Prostate gland (tissue), 2 donors: ENCODE data around the gene BPIFB2. TPM values are rescaled to one million over a fixed set of nuclear protein-coding genes. Genes with fewer than 3 reads are reported as not detected.

Source experiments
- DNase-seq: peaks from one replicate; pipeline ENCODE4 v3.0.0-alpha.2; 2019; ENCODE audit warnings: low spot score
- H3K27ac ChIP-seq, 2 donors: fragments of 200-600 bp; sonication (generic); 2 replicates each; pipeline ENCODE4 v1.5.1; 2017 to 2019
- H3K27me3 ChIP-seq: fragments of 200-600 bp; sonication (generic); replicated peaks from 2 replicates; pipeline ENCODE4 v1.5.1; 2019; ENCODE audit not compliant: insufficient read depth
- H3K36me3 ChIP-seq, 2 donors: fragments of 200-600 bp; sonication (generic); 1 replicate in 1 of 2; 2 replicates in 1 of 2; pipeline versions ENCODE4 v1.5.1 to v1.8.1; 2017 to 2019
- H3K4me1 ChIP-seq: fragments of 200-600 bp; sonication (generic); replicated peaks from 2 replicates; pipeline ENCODE4 v1.5.1; 2019
- H3K4me3 ChIP-seq, 2 donors: fragments of 200-600 bp; sonication (generic); 2 replicates each; pipeline ENCODE4 v1.5.1; 2017 to 2019
- H3K9me3 ChIP-seq: fragments of 200-600 bp; sonication (generic); 2 replicates; pipeline ENCODE4 v1.5.1; 2017
- POLR2A ChIP-seq: fragments of 450-650 bp; IDR thresholded peaks from one replicate; pipeline ENCODE4 v1.6.1; 2016; ENCODE audit warnings: antibody characterized with exemption, mild to moderate bottlenecking
- POLR2AphosphoS5 ChIP-seq: sonication (generic); formaldehyde crosslinking; IDR thresholded peaks from one replicate; pipeline ENCODE4 v1.6.1; 2017; ENCODE audit warnings: antibody characterized with exemption
- WGBS: methylation state at CpG from one replicate; pipeline ENCODE4 v1.1.5; 2018; 5-methylcytosine and 5-hydroxymethylcytosine counted together
- intact Hi-C: fragments of 100-400 bp; cut with DNase I; formaldehyde crosslinking; loops from one replicate; pipeline ENCODE4 v1.14.2; 2022
- total RNA-seq, 2 donors: library from RNA; depleted of rRNA; stranded (reverse); fragments of >200 nt; gene quantifications; one replicate each; pipeline ENCODE4 v1.1.0, GENCODE V29; 2016
- TF ChIP-seq, protein P1 (sequence below), 4 experiments: fragments of 200-600 bp in 2 of 4; fragments of 450-650 bp in 2 of 4; sonication (generic) in 2 of 4; IDR thresholded peaks; 1 replicate in 3 of 4; 2 replicates in 1 of 4; pipeline ENCODE4 v1.5.1; 2016 to 2019; ENCODE audit warnings: antibody characterized with exemption in 4 of 4, mild to moderate bottlenecking in 2 of 4, moderate library complexity in 2 of 4

BPIFB2 gene
- total RNA-seq, 2 donors from 2014 or later: 5.1 TPM; not detected in 1

DNA sequence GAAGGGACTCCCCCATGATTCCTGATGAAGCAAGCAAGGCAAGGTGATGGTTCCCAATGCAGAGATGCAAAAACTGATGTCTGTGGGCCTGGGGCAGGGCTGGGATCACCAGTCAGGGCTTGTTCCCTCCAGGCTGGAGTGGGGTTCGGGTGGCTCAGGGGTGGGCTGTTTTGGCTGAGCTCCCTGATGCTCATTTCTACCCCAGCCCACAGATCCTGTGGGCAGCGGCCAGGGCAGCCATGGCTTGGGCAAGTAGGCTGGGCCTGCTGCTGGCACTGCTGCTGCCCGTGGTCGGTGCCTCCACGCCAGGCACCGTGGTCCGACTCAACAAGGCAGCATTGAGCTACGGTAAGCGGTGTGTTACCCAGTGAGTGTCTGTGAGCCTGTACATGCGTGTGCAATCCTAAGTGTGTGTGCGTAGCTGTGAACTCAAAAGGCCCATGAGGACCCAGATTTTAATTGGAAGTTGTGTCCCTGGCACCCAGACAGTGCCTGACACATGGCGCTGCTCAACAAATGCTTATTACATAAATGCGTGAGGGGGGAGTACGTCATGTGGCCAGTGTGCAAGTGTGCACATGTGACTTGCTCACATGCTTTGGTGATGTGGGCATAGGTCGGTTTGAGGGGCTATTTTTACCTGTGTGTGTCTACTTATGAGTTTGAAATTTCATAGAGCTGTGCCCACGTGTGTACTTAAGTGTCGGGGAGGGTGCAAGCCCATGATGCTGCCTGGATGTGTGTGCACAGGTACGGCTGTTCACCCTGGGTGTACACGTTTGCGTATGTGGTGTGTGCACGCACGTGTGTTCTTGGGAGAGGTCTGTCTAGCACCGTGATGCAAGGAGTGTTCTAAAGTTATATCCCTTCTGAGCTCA lies 1.1 kb downstream of the BPIFB2 start:
- no peak for DNase-seq
- Histone ChIP-seq H3K27ac (no peak overlapping the region), H3K4me3 (no peak overlapping the region), H3K4me1 (peaks cover 4% of the 10 kb centered on the region), H3K9me3 (no peaks in the 10 kb centered on the region), H3K27me3 (no peaks in the 10 kb centered on the region), H3K36me3 (no peaks in the 10 kb centered on the region)
- TF ChIP-seq, protein P1, sequence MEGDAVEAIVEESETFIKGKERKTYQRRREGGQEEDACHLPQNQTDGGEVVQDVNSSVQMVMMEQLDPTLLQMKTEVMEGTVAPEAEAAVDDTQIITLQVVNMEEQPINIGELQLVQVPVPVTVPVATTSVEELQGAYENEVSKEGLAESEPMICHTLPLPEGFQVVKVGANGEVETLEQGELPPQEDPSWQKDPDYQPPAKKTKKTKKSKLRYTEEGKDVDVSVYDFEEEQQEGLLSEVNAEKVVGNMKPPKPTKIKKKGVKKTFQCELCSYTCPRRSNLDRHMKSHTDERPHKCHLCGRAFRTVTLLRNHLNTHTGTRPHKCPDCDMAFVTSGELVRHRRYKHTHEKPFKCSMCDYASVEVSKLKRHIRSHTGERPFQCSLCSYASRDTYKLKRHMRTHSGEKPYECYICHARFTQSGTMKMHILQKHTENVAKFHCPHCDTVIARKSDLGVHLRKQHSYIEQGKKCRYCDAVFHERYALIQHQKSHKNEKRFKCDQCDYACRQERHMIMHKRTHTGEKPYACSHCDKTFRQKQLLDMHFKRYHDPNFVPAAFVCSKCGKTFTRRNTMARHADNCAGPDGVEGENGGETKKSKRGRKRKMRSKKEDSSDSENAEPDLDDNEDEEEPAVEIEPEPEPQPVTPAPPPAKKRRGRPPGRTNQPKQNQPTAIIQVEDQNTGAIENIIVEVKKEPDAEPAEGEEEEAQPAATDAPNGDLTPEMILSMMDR (IDR thresholded peaks at IDR 0.05): no peak
- TF ChIP-seq POLR2A (no peak), POLR2AphosphoS5 (no peak)
- intact Hi-C loops: no loop called here
- 86% methylated on average over 23 of the region's 23 CpGs for WGBS

DNA sequence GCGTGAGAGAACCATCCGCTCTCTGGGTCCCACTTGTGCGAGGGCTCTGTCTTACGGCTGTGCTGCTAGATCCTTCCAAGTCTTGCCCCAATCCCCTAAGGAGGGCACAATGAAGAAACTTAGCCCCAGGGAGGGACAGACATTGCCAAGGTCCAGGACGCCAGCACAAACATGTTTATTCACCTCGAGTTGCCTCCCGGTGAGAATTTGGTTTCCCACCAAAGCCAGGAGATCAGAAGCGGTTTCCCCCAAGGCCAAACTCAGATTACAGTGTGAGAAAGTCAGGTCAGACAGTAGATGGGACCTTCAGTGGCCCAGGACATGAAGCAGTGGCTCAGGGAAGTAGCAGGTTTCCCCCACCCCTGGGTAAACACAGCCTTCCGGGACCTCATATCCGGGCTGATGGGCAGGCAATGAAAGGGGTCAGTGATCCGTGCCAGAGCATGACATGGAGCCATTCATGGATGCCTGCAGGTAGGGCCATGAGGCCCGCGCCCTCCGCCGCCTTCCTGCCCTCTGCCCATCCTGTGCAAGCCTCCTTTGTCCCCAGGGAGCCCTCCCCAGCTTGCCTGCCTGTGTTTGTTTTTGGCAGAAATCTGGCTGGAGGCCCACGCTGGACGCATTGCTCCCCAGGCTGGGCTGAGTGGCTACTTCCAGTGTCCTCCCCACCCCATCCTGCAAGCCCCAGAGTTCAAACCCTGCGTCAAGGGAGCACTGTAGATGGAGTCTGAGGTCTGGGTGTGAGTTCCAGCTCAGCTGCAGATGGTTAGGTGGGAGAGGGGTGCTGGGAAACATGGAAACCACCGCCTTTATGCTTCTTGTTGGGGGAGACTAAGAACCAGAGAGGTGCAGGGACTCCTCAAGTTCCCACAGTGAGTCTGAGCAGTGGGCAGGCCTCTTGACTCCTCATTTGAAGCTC lies 2.0 kb downstream of the BPIFB2 start:
- intact Hi-C loops: no loop called here
- DNase-seq: no peak
- TF ChIP-seq POLR2AphosphoS5 (no peak), POLR2A (no peak)
- TF ChIP-seq, protein P1 (IDR thresholded peaks at IDR 0.05): no peak
- Histone ChIP-seq H3K9me3 (no peaks in the 10 kb centered on the region), H3K4me3 (no peak overlapping the region), H3K36me3 (no peaks in the 10 kb centered on the region), H3K27me3 (no peaks in the 10 kb centered on the region), H3K4me1 (peaks cover 4% of the 10 kb centered on the region), H3K27ac (no peak overlapping the region)
- WGBS: 53% methylated on average over 19 of the region's 19 CpGs

DNA sequence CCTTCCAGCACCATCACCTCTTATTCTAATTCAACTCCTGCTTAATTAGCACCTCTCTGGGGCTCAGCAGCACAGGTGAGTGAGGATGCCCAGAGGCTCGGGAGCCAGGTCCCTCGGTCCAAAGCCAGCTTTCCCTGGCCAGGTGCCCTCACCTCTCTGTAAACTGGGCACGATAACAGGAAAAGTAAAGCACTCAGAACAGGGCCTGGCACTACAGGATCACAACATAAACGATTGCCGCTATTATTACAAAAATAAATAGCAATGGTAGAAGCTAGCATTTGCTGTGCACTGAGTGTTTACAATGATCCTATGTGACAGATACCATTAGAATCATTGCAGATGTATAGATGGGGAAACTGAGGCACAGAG lies 2.6 kb downstream of the BPIFB2 start:
- peaks cover 4% of the 10 kb centered on the region for H3K4me1 ChIP-seq
- intact Hi-C loops: no loop called here
- 38% methylated on average over 5 of the region's 5 CpGs for WGBS
- H3K9me3 ChIP-seq: no peaks in the 10 kb centered on the region
- peak; percentile 61 for DNase-seq
- H3K36me3 ChIP-seq: no peaks in the 10 kb centered on the region
- peak; percentile 75 for TF ChIP-seq POLR2AphosphoS5
- TF ChIP-seq POLR2A: no peak
- H3K4me3 ChIP-seq: no peak overlapping the region
- no peak overlapping the region for H3K27ac ChIP-seq
- no peaks in the 10 kb centered on the region for H3K27me3 ChIP-seq

DNA sequence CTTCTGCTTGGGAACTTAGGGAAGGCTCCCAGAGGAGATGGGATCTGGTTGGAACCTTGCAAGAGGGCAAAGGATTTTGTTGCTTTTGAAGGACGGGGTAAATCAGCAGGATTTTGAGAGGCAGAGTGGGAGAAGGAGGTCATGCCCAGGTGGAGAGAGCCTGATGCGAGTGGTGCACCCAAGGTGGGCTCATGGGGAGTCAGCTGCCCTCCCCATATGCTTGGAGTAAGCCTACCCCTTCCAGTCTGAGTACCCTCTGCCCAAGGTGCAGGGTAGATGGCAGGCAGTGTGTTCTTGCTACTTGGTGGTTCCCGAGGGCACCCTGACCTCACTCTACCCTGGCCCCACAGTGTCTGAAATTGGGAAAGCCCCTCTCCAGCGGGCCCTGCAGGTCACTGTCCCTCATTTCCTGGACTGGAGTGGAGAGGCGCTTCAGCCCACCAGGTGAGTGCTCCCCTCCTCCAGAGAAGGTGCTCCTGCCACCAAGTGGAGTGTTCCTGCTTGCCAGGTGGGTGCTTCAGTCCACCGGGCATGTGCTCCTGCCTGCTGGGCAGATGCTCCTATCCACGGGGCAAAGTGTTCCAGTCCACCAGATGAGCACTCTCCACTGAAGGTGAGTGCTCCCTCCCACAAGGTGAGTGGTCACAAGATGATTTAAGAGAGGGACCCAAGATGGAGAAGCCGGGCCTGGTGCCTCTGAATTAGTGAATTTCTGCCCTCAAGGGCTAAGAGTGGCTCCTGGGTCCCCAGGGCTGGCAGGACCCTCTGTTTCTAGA lies 3.4 kb downstream of the BPIFB2 start:
- Histone ChIP-seq H3K36me3 (no peaks in the 10 kb centered on the region), H3K4me3 (no peak overlapping the region), H3K27ac (no peak overlapping the region), H3K9me3 (no peaks in the 10 kb centered on the region), H3K4me1 (peaks cover 4% of the 10 kb centered on the region), H3K27me3 (no peaks in the 10 kb centered on the region)
- TF ChIP-seq, protein P1 (IDR thresholded peaks at IDR 0.05): no peak
- TF ChIP-seq POLR2A: no peak
- TF ChIP-seq POLR2AphosphoS5: no peak
- 88% methylated on average over 7 of the region's 8 CpGs for WGBS
- DNase-seq: no peak
- intact Hi-C loops: no loop called here
